HEK293T (cell line): Measurements from ENCODE around the gene SANBR.

ENCODE experiments used
- BHLHE40 ChIP-seq: fragments of 450-650 bp; IDR thresholded peaks from 2 replicates; pipeline ENCODE4 v1.6.1; 2016; ENCODE audit warnings: mild to moderate bottlenecking, moderate library complexity, borderline replicate concordance
- CTBP1 ChIP-seq: fragments of 450-650 bp; IDR thresholded peaks from 2 replicates; pipeline ENCODE4 v1.6.1; 2016; ENCODE audit warnings: borderline replicate concordance
- ELF4 ChIP-seq: fragments of 450-650 bp; IDR thresholded peaks from 2 replicates; pipeline ENCODE4 v1.6.1; 2017; ENCODE audit warnings: antibody characterized with exemption
- FOXK2 ChIP-seq: fragments of 450-650 bp; IDR thresholded peaks from 2 replicates; pipeline ENCODE4 v1.6.1; 2016; ENCODE audit warnings: mild to moderate bottlenecking
- FOXM1 ChIP-seq: fragments of 450-650 bp; IDR thresholded peaks from 2 replicates; pipeline ENCODE4 v1.6.1; 2017; ENCODE audit warnings: mild to moderate bottlenecking, borderline replicate concordance
- ZNF384 ChIP-seq: fragments of 450-650 bp; IDR thresholded peaks from 2 replicates; pipeline ENCODE4 v1.6.1; 2016

DNA sequence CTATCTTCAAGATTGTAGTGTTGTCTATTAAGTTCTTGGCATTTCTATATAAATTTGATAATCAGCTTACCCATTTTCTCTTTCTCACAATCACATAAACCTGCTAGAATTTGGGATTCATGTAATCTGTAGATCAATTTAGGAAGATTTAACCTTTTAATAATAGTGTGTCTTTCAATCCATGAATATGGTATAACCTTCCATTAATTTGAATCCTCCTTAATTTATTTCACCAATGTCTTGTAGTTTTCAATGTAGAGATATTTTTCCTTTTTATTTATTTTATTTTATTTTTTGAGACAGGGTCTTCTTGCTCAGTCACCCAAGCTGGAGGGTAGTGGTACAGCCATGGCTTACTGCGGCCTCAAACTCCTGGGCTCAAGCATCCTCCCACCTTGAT is 20.2 kb downstream of the SANBR start:
- TF ChIP-seq ELF4, result no peak
- no peak for TF ChIP-seq FOXM1
- no peak for TF ChIP-seq FOXK2
- TF ChIP-seq CTBP1, result no peak
- TF ChIP-seq BHLHE40, result no peak
- no peak for TF ChIP-seq ZNF384
